ENCODE data around the gene KCND1.

KCND1 gene

DNA sequence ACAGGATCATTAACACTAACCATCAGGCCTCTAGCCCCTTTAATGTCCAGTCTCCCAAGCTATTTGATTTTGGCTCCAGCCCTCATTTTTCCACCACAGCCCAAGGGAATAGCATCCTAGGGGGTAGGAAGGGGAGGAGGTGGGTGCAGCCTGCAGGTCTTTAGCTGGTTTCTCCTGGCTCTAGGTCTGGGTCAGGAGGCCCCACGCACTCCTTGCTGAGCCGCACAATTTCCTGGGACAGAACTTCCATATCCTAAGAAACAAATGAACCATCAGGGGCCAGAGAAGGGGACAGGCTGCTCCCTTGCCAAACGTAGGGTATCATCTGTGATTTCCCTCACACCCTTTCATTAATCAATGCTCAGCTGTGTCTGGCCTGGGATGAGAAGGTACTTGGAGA is 2.4 kb upstream of the KCND1 start:
- no peak for ATAC-seq

DNA sequence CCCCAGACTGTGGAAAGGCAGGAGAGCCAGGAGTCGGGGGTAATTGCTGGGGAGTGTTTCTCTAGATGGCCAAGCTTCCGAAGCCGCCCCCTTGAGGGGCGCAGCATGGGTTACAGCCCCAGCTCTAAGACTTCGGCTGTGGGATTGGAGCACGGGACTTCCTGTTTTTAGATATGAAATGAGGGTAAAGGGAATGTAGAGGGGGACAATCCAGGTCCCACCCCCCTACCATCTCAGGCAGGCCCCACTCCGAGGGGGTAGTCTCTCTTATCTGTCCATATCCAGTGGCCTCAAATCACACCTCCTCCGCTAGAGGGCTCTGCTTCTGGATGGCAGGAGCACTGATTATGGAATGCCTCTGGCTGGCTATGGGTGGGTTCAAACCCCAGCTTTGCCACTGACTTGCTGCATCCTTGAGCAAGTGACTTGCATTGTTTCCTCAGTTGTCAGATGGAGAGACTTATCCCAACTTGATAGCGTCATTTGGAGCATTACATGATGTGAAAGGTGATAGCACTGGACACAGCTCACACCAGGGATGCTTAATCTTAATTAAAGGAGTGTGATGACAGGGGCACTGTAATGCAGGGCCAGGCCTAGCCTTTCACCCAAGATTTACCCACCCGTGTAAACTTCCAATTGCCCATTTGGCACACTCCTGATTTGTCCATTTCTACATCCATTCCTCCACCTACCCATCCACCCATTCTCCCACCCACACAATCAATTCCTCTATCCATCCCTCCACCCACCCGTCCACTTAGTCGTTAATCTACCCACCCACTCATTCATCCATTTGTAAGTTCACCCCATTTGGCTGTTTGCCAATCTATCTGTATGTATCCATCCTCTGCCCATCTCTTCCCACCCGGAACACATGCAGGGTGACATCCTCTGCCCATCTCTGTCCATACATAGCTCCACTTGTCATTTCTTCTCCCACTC is 848 bp upstream of the KCND1 start:
- peak in 1 of 2 donors; percentile 62 for ATAC-seq

DNA sequence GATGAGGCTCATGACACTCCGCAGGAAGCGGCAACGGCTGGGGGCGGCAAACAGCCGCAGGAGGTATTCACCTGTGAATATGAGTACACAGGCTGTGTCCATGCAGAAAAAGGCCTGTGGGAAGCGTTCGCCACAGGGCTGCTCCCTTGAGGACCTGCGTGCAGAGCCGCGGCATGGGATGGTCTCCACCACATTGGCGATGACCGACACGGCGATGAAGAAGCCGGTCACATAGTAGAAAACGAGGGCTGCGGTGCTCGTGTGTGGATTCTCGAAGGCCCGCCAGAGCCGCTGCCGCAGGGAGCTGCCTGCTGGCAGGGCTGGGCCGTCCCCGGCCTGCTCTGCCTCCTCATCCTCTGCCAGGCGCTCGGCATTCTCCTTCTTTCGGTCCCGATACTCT is 2.2 kb downstream of the KCND1 start:
- ATAC-seq, result no peak

DNA sequence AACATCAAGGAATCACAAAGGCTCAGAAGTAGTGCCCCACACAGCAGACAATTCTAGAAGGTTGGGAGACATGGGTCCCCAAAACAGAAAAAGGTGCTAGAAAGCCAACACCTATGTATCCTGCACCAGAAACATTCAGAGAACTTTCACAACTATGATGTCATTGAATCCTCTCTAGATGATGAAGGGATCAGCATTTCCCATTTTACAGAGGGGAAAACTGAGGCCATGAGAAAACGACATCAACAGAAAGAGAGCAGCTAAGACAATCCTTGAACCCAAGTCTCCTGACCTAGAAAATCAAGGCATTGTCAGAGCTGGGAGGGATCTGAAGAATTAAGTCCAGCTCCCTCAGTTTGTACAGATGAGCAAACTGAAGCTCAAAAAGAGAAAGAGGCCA is 3.3 kb downstream of the KCND1 start:
- ATAC-seq, result no peak

DNA sequence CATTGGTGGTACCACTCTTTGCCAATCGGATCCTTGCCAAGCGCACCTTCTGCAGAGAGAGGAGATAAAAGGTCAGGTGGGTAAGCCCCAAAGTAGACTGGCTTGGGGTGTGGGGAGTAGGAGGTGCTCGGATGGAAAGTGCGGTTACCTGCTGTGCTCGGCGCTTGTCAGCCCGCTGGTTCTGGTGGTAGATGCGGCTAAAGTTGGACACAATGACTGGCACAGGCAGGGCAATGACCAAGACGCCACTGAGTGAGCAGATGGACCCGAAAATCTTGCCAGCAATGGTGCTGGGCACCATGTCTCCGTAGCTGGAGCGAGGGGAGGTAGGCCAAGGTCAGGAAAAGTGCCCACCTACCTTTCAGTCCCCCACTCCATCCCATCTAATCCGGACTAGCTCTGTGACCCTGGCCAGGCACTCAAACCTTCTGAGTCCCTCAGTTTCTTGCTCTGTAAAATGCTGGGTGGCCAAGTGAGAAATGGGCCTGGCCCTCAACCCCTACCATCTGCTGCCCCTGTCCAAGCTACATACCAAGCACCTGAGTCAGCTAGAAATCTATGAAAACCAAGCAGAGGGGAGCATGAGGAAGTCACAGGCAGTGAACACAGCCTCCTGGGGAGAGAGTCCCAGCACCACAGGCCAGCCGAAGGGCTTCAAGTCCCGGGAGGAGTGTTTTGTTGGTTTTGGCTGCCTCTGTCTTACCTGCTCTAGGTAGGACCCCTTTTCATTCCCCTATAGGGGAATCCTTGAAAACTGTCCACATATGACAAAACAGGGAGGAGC is 4.7 kb downstream of the KCND1 start:
- no peak for ATAC-seq

DNA sequence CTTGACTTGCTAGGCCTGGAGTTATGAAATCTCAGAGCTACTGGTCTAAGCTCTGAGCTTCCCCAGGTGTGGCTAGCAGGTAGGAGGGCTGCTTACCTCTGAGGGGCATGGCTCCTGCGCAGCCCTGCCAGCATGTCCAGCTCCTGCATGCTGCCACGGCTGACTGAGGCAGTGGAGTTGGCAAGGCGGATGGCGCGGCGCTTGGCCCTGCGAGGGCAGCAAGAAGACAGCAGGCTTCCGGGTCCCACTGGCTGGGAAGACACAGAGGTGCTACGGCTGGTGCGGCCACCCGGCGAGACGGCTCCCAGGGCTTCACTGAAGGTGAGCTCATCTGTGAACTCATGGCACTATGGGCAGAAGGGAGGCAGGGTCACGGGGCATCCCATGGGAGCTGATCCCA is 5.7 kb downstream of the KCND1 start:
- ATAC-seq, result no peak

DNA sequence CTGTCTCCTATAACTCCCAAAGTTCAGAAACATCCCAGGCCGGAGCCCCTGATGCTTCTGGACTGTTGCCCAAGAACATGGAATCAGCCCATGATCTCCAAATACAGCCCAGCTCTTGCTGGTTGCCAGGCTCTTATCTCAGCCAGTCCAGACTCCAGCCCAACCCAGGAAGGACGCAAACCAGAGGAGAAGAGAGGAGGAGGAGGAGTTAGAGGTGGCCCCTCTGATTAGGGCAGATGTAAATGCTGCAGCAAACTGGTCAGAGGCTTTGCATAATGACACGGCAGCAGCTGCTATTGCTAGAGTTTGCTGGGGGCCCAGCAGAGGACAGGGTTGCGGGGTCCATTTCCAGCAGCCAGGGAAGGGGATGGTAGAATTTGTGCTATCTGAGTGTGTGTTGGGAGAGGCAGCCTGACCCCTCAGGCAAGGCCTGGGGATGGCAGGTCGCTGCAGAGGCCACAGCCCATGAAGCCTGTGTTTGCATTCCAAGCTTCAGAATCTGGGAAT is 10.0 kb downstream of the KCND1 start:
- no peak for ATAC-seq

DNA sequence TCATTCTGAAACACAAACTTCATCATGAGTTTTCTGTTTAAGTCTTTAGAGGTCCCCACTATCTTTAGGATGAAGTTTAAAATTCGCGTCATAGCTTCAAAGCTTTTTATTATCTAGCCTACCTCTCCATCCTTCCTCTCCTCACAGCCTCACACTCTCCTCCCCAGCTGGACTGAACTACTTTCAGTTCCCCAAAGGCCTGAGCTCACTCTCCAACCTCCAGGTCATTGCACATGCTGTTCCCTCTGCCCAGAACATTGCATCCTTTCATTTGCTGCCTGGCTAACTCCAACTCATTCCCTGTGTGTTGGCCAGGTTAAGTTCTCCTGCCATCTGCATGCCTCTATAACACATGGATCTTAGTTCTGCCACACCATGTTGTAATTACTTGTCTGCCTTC is 11.4 kb downstream of the KCND1 start:
- no peak for ATAC-seq

DNA sequence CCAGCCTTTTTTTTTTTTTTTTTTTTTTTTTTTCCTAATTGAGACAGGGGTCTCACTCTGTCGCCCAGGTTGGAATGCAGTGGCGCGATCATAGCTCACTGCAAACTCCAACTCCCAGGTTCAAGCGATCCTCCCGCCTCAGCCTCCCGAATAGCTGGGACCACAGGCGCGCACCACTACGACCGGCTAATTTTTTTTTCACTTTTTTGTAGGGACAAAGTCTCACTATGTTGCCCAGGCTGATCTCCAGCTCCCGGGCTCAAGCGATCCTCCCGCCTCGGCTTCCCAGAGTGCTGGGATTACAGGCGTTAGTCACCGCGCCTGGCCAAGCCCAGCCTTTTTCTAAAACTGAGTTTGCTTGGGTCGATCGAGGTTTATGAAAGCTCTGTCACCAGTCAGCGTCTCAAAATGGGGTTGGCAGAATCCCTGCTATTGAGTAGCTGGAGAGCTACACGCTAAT is 13.0 kb downstream of the KCND1 start:
- ATAC-seq, result no peak

DNA sequence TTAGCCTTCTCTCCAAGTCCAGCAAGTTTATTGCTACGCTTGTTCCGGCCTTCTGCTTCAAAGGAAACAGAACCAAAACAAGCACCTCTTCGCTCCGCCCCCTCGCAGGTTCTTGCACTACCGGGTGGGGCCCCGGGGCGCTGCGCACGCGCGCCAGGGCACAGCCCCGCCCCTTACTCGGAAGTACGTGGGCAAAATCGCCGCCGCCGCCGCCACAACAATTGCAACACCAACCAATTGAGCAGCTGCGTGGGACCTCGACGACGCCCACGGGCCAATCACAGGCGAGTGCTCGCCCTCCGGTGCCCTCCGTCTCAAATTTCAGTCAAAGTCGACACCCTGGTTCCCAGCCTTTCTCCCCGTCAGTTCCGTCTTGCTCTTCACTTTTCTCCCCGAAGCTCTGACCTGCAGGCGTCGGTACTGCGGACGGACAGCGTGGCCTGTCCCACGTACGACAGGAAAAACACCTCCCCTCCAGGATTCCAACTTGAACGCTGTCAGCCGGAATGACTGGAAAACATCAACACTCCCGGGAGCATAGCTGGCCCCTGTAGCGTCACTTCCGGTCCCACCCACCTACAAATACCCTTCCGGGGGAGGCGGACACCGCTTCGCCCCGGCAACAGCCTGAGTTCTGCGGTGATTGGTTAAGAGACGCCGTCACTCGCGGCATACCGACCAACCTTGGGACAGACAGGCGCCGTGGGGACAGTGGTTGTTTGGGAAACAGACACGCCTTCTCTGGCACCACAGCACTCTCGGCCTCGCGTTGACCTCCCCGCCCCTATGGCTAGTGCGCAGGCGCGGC is 13.6 kb downstream of the KCND1 start:
- peak; percentile 85 to 86 for ATAC-seq

DNA sequence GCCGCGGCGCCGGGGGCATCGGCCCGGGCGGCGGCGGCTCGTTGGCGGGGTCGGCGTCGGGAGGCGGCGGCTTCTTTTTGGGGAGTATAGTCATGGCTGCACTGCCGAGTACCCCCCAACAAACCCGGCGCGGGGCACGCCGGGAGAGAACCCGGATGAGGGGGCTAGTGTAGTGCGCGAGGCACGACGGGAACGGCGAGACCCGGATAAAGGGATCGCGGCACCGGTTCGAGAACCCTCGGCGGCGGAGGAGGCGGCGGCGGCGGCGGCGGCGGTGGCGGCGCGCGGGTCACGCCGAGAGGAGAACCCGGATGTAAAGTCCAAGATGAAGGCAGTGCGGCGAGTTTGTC is 14.2 kb downstream of the KCND1 start, which contains the start of gene OTUD5:
OTUD5 (minus strand) TSS at position 131 of the 350 bp plus-strand sequence; CDS start at position 94, 37 bp downstream.
- ATAC-seq, result peak; percentile 62 to 69

DNA sequence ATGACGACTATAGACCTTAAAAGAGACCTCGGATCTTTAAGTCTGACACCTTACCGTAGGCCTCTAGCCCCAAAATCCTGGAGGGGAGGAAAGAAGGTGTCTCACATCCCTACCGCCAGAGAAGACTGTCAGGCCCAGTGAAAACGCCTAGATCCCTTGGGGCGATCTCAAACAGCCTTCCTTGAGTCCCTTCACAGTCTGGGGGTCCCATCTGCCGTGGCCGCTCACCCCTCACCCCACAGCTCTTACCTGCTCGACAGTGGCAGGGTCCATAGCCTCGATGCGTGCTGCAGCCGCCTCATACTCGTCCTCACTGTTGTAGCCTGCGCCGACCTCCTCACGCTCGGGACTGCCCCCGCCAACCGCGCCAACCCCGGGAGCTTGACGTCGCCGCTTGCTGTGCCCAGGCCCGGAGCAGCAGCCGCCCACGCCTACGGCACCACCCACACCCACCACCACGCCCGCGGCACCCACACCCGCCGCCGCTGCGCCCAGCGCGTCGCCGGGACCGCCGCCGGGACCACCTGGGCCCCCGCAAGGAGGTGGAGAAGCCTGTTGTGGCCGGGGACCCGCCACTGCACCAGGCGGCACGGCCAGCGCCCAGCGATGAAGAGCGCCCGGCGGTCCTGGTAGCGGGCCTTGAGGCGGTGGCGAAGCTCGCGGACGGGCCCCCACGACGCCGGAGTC is 14.8 kb downstream of the KCND1 start:
- ATAC-seq, result peak; percentile 13 to 22

DNA sequence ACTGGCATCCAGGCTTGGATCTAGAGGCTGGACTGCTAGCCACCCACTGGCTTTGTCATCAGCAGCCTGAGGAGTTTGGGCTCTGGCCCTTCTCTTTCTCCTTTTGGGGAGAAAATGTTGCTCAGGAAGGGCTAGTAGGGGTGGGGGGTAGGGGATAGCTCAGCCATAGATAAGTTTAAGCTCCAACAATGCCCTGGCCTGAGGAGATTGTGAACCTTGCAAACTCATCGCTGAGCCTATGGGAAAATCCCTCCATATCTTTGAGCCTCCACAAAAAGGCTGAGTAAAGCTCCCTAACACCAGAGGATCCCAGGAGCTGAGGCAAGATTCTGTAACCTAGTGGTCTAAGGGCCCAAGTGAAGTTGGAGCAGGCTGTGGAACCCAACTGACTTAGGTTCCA is 23.1 kb downstream of the KCND1 start:
- no peak for ATAC-seq

DNA sequence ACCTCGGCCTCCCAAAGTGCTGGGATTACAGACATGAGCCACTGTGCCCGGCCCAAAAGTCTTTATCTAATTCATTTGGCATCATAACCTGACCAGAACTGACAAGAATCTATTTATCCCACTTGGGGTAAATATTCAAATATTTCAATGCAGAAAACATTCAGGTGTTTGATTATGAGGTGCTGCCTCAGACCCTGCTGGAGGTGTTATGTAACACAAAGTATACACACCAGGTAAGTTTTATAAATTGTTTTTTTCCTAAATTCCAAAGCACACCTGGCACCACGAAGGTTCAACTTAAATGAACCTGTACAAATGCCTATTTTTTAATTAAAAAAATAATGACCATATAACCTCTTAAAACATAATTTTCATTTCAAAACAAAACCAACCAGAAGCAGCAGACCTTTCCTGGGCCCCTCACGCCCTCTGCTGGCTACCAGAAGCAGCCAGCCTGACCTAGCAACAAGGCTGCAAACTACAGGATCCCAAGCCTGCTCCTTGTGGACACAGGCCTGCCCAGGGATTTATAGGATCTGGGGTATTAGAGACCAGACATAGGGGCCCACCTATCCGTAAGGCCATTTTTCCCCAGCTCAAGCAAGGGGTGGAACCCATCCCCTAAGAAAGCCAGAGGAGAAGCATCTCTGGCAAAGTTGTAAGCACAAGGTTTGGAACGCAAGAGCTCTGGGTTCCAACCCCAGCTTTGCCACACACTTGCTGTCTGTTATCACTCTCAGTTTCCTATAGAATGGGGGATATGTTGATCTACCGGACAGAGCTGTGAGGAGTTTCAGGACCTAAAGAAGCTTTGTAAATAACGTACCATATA is 25.9 kb downstream of the KCND1 start:
- ATAC-seq, result peak in 1 of 2 donors; percentile 27

DNA sequence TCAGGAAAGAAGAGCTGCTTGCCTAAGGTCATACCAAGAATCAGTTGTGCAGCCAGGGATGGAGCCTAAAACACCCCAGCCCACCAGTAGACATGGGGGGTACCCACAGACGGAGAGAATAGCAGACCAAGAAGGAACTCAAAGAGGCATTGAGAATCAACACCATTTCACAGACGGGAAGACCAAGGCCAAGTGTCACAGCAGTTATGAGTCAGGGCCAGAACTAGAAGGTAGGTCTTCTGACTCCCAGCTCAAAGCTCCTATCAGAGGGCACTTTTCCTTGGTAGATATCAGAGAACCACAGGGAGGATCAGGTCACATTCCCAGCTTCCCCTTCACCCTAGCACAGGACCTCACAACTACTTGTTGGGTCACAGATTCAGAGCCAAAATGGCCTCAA is 28.7 kb downstream of the KCND1 start:
- peak in 1 of 2 donors; percentile 8 for ATAC-seq

DNA sequence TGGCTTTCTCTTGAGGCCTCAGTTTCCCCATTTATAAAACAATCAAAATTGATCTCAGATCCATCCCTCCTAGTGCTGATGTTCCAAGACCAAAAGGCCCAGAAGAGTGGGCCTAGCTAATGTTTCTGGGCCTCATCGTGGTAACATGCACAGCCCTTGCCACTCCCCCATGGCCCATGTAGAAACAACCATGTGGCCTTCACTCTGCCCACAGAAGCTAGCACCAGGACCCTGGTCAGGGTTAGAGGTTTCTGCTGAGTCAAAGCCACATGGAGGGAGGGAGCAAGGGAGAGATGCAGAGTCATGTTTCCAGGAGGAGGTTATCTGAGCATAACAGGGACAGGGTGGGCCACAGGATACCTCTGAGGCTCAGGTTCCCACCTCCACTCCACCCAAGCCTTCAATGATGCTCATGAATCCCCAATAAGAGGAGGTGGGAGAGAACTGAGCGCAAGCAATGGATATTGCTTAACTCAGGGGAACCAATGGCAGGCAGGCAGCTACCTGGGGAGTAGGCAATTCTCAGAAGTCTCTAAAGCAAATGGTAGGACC is 31.2 kb downstream of the KCND1 start:
- ATAC-seq, result no peak

DNA sequence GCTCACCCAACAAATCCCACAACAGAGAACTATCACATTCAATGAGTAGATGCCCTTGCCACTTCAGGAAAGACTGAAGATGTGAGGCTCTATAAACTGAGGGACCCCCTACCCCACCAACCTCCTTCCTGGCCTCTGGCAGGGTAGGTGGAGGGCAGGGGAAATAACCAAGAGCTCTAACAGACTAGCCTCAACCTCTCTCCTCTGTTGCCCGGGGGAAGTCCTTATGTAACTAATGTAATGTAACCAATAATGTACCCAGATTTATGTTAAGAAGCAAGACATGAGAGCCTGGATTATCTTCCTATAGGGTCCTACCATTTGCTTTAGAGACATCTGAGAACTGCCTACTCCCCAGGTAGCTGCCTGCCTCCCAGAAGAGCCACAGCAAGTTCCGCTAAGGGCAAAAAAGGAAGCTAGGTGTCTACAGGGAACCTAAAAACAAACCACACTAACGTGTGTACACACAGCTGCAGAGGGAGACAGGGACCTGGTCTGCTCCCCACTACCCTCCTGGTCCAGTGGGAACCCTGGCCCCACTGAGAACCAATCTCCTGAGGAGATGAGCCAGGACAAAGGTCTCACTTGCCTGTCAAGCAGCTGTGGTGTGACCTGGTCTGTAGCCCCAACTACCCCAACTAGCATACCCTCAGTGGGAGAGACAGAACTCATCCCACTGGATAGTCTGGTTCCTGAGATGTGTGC is 32.0 kb downstream of the KCND1 start:
- ATAC-seq, result no peak

DNA sequence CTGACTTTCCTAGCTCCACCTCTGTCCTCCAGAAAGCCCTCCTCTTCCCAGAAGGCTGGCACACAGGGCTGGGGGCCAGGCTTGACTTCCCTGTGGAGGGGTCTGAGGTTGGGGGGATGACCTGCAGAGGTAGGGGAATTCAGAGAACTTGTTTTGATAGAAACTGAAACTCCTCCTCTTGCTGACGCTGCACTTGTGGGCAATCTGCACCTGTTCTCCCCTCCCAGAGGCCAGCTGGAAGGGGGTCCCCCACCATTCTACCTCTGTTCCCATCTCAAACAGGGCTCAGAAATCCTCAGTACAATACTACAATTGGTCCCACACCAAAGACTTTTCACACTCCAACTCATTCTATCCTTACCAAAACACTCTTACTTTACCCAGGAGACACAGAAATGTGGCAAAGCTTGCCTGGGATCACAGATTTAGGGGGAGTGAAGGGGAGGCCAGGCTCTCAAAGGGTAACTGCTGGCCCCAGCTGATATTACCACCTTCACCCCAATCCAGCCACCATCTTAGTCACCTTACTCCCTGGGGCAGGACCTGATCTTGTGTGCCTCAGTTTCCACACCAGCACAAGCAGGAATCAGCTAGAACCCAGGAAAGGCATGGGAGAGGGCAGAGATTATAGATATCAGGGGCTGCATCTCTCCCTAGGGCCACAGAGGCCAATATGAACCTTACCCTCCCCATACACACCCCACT is 32.8 kb downstream of the KCND1 start:
- ATAC-seq, result peak; percentile 50 to 52

Data from activated CD4-positive, CD25-positive, alpha-beta regulatory T cell treated with anti-CD3 and anti-CD28 coated beads, Interleukin-2, amount 50 U/mL, for 24 hours (primary cell).